GM23248 (cell line): ENCODE results near the gene MYMX.

ENCODE experiments used
- EZH2 ChIP-seq: fragments of 200-600 bp; sonication (generic); IDR thresholded peaks from 2 replicates; pipeline ENCODE4 v1.6.1; 2018; ENCODE audit warnings: antibody characterized with exemption, mild to moderate bottlenecking; ENCODE audit not compliant: insufficient read depth, poor library complexity, severe bottlenecking
- EZH2phosphoT487 ChIP-seq: fragments of 200-600 bp; sonication (generic); IDR thresholded peaks from 2 replicates; pipeline ENCODE4 v1.6.1; 2018; ENCODE audit warnings: antibody characterized with exemption, moderate library complexity, mild to moderate bottlenecking, low read depth; ENCODE audit not compliant: insufficient read depth

DNA sequence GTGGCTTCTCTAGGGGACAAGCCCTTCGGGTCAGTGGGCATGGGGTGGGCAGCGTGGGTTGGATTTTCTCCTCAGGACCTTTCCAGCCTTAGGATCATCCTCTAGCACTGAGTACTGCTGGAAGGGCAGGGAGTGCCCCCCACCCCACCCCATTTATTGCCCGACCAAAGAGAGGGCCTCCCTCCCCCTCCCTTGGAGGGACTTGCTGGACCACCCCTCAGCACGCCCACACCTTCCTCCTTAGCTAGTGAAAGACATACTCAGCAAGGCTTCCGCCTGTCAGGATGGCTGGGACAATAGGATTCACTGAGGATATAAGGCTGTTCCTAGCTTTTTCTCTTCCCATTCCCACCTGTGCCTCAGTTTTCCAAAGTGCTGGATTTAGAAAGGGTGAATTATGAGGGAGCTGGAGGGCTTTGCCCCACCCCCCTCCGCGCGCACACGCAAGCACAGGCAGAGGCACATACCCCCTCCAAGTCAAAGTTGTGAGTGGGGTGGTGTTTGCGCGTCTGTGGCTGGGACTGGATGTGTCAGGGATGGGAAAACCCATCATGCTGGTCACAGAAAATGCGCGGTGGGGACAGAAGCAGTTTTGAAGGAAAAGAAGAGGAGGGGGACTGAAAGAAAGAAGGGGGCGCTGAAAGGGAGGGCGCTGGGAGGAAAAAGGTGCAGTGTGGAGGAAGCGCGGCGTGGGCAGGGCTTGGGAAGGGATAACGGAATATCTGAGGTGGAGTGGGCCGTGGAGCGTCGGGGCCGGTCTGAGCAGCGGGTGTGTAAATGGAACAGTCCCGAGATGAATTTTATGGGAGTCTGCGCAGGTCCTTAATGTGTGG, 6.0 kb downstream of the MYMX start:
- no peak for TF ChIP-seq EZH2
- TF ChIP-seq EZH2phosphoT487, result no peak
